ENCODE data around the gene STAMBP.

GRCh38 chr2:73917296-73917695 is 88.5 kb downstream of the STAMBP start:
- TF ChIP-seq EZH2phosphoT487 (IDR thresholded peaks at IDR 0.05; ENCODE audit: borderline replicate concordance, low read length) (no peak), CTCF (conservative IDR thresholded peaks at IDR 0.05; ENCODE audit: low read depth, low read length) (no peak), EZH2 (IDR thresholded peaks at IDR 0.05; ENCODE audit: low read length, unreplicated experiment) (no peak)

All from PC-3 (cell line).